ENCODE results near the gene BUB1B.
"Not testable (repeated sequence)": the region's sequence is repeated elsewhere in the genome, so short reads cannot be mapped to it uniquely, and the experiment has no call there.

The BUB1B gene

GRCh38 chr15:40160689-40161688, at the start of gene BUB1B:
Gene BUB1B (plus strand): TSS chr15:40161069. CDS start chr15:40161221, 152 bp downstream.
- DNase-seq, result peak; percentile 93

- no peak for DNase-seq
Measured at GRCh38 chr15:40111888-40112287, 49.0 kb upstream of the BUB1B start.

GRCh38 chr15:40112789-40113188, 48.1 kb upstream of the BUB1B start:
- DNase-seq, result no peak

- no peak for DNase-seq
Measured at GRCh38 chr15:40114218-40114617, 46.7 kb upstream of the BUB1B start.

GRCh38 chr15:40115106-40115505, 45.8 kb upstream of the BUB1B start:
- not testable (repeated sequence) for DNase-seq

- peak; percentile 56 for DNase-seq
Measured at GRCh38 chr15:40115670-40116093, 45.2 kb upstream of the BUB1B start.

GRCh38 chr15:40118473-40118872, 42.4 kb upstream of the BUB1B start:
- DNase-seq, result no peak

GRCh38 chr15:40121911-40122638, 38.8 kb upstream of the BUB1B start:
- no peak for DNase-seq

GRCh38 chr15:40122989-40123388, 37.9 kb upstream of the BUB1B start:
- DNase-seq, result not testable (repeated sequence)

- DNase-seq, result not testable (repeated sequence)
Measured at GRCh38 chr15:40123863-40124262, 37.0 kb upstream of the BUB1B start.

GRCh38 chr15:40124333-40124732, 36.5 kb upstream of the BUB1B start:
- not testable (repeated sequence) for DNase-seq

- not testable (repeated sequence) for DNase-seq
Measured at GRCh38 chr15:40124807-40125285, 36.0 kb upstream of the BUB1B start.

GRCh38 chr15:40125950-40126349, 34.9 kb upstream of the BUB1B start:
- DNase-seq, result no peak

- DNase-seq, result no peak
Measured at GRCh38 chr15:40128766-40129660, 31.9 kb upstream of the BUB1B start.

GRCh38 chr15:40130118-40130517, 30.8 kb upstream of the BUB1B start:
- DNase-seq, result no peak

GRCh38 chr15:40130799-40131502, 29.9 kb upstream of the BUB1B start:
- DNase-seq, result no peak

- DNase-seq, result no peak
Measured at GRCh38 chr15:40133544-40133943, 27.3 kb upstream of the BUB1B start.

GRCh38 chr15:40134885-40135284, 26.0 kb upstream of the BUB1B start:
- DNase-seq, result no peak

GRCh38 chr15:40135846-40136450, 24.9 kb upstream of the BUB1B start:
- DNase-seq, result not testable (repeated sequence)

- DNase-seq, result no peak
Measured at GRCh38 chr15:40136470-40137302, 24.2 kb upstream of the BUB1B start.
